ENCODE measurements around the gene SNRNP40.
"Not testable (repeated sequence)": the region's sequence is repeated elsewhere in the genome, so short reads cannot be mapped to it uniquely, and the experiment has no call there.

The SNRNP40 gene

GRCh38 chr1:31273619-31274018 lies 23.0 kb downstream of the SNRNP40 start:
- no peak for DNase-seq

DNA sequence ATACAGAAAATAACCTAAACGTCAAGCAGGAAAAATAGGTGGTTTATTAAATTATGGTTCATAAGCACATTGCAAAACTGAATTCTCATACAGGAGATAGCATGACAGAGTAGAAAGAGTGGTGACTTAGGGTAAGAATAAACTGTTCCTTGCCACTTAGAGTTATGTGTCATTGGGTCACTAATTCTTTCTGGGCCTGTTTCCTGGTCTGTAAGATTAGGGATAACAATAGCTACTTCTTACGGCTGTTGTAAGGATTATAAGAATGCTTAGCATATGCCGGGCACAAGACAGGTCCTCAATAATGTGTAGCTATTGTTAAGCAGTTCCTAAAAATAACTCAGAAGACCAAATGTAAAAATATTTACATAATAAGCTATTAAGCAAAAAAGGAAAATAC lies 24.2 kb downstream of the SNRNP40 start:
- DNase-seq, result no peak

DNA sequence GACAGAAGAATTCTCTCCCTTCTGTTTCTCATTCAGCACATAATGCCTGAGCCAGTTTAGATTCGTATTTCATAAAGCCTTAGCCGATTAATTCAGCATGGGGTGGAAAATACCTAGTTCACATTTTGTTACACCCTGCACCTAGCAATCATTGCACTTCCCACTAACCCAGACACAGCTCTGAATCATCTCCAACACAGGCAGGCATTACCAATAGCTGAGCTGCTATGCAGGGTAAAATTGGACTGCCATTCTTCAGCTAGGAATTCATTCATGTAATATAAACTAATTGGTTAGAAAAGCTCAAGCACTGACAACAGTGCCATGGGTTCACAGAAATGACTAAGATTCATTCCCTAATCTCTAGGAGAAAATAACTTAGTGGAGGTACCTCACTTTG lies 30.0 kb downstream of the SNRNP40 start:
- DNase-seq, result no peak

GRCh38 chr1:31264790-31265386 lies 31.7 kb downstream of the SNRNP40 start:
- no peak for DNase-seq

DNA sequence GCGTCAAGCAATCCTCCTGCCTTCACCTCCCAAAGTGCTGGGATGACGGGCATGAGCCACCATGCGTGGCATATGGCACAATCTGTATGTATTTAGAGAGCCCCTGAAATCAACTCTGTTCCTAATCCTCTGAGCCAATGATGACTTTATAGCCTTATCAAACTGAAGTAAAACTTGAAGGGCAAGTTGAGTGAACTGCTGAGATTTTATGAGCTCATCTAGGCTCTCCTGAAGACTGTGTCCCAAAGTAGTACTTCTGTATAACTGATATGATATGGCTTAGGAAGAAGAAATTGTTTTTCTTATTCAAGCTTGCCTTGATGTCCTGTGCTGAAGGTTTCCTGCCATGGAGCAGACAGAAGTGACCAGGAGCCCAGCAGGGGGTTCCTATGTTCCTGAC lies 33.2 kb downstream of the SNRNP40 start:
- DNase-seq, result no peak

GRCh38 chr1:31262393-31262792 lies 34.2 kb downstream of the SNRNP40 start:
- DNase-seq, result not testable (repeated sequence)

- no peak for DNase-seq
These were observed 34.7 kb downstream of the SNRNP40 start for GRCh38 chr1:31261916-31262315.

DNA sequence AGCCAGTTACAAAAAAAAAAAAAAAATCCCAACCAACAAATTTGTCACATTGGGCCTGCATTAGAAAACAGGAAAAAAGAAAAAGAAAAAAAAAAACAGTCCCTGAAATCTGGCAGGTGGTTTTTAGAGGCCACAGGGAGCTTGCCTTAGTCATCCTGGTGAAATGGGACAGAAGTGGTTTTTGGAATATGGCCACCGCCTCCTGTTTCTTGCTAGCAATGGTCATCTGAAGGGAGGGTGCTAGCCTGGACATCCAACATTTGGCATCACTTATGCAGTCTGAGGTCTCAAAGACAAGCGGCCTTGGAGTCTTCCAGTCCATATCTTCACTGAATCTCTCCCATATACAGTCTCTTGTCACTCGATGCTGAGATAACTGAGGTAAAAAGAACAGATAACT lies 36.8 kb downstream of the SNRNP40 start:
- DNase-seq, result no peak

- DNase-seq, result no peak
These were observed 38.0 kb downstream of the SNRNP40 start for GRCh38 chr1:31258581-31258980.

DNA sequence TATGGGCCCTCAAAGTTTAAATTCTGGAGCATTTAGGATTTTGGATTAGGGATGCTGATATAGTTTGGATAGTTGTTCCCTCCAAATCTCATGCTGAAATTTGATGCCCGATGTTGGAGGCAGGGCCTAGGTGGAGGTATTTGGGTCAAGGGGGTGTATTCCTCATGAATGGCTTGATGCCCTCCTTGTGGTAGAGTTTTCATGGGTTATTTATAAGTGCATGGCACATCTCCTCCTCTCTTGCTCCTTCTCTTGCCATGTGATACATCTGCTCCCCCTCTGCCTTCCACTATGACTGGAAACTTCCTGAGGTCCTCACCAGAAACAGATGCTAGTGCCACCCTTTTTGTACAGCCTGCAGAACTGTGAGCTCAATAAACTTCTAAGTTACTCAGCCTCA lies 39.4 kb downstream of the SNRNP40 start:
- DNase-seq, result no peak

- no peak for DNase-seq
These were observed 46.7 kb downstream of the SNRNP40 start for GRCh38 chr1:31249854-31250253.

DNA sequence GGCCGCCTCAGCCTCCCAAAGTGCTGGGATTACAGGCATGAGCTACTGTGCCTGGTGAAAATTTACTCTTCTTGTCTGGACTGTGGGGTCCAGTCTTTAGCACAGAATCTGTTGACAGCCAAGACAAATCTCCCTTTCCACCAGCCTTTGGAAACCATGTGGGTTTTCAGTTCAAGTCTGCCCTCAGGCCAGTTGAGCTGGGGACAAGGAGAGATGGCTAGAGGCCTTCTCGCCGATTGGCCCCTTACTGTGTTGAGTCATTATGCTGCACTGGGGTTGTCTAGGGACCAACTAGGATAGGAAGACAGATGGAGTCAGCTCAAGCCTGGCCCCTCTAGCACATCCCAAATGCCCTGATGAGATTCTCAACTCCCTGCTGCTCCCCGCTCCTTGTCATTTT lies 48.3 kb downstream of the SNRNP40 start:
- DNase-seq, result no peak

DNA sequence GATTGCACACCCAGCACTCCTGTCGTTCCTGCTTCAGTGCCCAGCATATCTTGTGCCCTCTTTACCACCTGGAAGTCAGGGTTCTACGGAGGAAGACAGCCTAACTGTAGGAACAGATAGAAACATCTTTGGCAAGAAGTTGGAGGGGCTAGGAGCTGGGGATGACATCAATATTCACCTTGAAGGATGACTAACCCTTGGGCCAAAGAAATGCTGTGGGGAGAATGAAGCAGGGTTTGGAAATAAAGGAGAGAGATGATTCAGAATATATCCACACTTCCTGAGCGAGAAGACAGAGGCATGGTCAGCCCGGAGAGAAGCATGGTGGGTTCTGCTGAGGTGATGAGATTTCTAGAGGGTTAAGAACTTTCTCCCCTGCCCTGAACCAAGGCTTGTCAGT lies 52.3 kb downstream of the SNRNP40 start:
- no peak for DNase-seq

DNA sequence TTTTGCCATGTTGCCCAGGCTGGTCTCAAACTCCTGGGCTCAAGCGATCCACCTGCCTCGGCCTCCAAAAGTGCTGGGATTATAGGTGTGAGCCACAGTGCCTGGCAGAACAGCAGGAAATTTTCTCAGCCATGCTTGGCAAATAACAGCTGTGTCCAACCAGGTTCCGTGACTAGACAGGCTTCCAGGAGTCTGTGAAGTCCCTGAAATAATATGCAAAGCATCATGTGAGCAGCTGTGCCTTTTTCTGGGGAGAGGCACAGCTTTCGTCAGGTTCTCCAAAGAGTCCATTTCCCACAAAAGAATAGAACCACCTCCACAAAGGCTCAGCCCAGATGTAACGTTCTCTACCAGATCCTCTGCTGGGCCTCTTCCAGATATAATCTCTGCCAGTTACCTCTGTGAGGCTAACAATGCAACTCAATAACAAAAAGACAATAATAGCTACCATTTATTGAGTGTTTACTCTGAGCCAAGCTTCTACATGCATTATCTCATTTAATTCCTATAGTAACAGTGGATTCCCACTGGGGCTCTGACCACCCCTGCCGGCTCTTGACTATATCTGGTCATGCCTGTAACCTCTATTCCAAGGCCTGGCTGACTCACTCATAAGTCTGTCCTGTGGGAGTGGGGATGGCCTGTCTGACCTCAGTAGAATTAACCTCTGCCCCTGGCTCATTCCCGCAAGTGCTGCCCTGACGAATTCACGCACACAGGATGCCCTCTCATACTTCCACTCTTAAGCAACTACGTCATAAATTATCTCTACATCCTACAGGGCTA lies 52.9 kb downstream of the SNRNP40 start:
- no peak for DNase-seq

DNA sequence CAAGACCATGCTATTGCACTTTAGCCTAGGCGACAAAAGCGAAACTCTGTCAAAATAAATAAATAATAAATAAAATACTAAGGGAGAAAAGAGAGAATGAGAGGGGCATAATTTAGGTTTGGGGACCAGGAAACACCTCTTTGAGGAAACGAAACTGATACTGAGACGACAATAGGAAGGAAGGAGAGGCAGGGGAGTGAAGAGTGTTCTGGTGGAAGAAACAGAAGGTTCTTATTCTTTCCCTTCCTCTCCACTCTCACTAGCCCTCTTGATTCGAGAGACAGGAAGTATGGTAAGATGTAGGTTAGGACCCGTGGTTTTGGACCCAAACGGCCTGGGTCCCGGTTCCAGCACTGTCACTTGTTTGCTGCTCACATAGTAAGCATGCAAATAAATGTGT lies 55.3 kb downstream of the SNRNP40 start:
- no peak for DNase-seq

GRCh38 chr1:31239653-31240241 lies 56.8 kb downstream of the SNRNP40 start, which contains the start of gene NKAIN1:
TSS of gene NKAIN1 (minus strand) at chr1:31239887. CDS start at chr1:31239547, 340 bp downstream.
- DNase-seq, result peak; percentile 30

DNA sequence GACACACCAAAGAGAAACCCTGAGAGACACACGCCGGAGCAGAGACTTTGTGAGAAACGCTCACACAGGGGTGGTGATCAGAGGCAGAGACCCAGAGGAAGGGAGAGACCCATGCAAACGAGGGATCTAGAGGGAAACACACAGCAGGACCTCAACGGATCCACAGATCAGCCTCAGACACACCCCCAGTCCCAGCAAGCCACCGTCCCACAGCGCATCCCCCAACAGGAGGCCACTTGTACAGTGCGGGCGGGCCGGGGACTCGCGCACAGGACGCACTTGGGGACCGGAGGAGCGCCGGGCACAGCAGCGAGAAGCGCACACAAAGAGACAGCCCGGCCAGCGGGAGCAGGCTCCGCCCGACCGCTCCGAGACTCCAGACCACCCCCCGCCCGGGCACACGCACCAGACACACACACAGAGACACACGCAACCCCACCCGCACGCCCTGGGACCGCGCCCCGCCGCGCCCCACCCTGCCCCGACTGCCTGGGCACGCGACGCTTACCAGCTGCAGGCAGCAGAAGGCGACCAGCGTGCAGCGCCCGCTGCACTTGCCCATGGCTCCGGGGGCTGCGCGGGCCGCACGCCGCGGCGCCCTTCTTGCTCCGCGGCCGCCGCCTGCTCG lies 57.5 kb downstream of the SNRNP40 start:
- DNase-seq, result peak; percentile 58

DNA sequence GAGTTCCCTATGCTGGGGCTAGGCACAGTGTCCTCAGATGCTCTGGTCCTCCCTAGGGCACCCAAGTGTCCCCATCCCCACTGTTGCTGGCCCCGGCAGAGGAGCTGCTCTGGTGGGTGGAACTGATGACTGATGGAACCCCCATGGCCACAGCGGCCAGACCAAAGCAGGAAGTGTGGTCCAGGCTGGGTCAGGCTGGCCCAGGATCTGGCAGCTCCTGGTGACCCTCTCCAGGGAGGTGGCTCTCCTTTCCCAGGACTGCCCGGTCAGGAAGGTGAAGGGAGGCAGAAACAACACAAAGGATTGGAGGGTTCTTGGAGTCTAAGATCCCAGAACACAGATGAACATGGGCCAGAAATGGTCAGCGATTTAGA lies 58.0 kb downstream of the SNRNP40 start:
- no peak for DNase-seq

- no peak for DNase-seq
These were observed 61.7 kb downstream of the SNRNP40 start for GRCh38 chr1:31234870-31235269.

GRCh38 chr1:31234123-31234708 lies 62.4 kb downstream of the SNRNP40 start:
- no peak for DNase-seq

GRCh38 chr1:31232689-31233088 lies 63.9 kb downstream of the SNRNP40 start:
- DNase-seq, result no peak

DNA sequence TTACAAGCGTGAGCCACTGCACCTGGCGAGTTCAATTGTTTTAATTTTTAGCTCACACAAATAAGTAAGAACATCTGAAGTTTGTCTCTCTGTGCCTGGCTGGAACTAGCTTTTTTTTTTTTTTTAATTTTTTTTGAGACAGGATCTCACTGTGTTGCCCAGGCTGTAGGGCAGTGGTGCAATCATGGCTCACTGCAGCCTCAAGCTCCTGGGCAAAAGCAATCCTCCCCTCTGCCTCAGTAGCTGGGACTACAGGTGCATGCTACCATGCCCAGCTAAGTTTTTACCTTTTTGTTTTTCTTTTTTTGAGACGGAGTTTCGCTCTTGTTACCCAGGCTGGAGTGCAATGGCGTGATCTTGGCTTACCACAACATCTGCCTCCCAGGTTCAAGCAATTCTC lies 64.8 kb downstream of the SNRNP40 start:
- DNase-seq, result no peak

DNA sequence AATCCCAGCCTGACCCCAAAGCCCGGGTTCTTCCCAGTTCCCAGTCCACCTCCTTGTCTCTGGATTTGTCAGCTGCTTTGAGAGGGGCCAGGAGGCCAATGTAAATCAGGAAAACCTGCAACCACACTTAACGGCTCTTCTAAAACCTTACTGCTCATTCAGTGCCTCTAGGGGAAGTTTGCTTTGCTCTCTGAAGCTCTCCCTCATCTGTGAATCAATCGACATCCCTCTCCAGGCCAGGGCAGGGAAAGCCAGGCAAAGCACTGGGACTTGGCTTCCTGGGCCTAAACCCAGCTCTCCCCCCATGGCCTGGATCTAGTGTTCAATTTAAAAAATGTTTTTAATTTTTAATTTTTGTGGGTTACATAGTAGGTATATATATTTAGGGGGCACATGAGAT lies 66.2 kb downstream of the SNRNP40 start:
- no peak for DNase-seq

- no peak for DNase-seq
These were observed 67.6 kb downstream of the SNRNP40 start for GRCh38 chr1:31228986-31229385.

Measured in hematopoietic multipotent progenitor cell treated with erythropoietin and hydrocortisone succinate and interleukin-3 and kit ligand, for 6 days (in vitro differentiated cells).